ENCODE results near the gene HOXB7. TPM values are rescaled to one million over a fixed set of nuclear protein-coding genes. Genes with fewer than 3 reads are reported as not detected.

HOXB7 gene
- total and polyA plus RNA-seq, 2 experiments from 2014 or later, result not detected

DNA sequence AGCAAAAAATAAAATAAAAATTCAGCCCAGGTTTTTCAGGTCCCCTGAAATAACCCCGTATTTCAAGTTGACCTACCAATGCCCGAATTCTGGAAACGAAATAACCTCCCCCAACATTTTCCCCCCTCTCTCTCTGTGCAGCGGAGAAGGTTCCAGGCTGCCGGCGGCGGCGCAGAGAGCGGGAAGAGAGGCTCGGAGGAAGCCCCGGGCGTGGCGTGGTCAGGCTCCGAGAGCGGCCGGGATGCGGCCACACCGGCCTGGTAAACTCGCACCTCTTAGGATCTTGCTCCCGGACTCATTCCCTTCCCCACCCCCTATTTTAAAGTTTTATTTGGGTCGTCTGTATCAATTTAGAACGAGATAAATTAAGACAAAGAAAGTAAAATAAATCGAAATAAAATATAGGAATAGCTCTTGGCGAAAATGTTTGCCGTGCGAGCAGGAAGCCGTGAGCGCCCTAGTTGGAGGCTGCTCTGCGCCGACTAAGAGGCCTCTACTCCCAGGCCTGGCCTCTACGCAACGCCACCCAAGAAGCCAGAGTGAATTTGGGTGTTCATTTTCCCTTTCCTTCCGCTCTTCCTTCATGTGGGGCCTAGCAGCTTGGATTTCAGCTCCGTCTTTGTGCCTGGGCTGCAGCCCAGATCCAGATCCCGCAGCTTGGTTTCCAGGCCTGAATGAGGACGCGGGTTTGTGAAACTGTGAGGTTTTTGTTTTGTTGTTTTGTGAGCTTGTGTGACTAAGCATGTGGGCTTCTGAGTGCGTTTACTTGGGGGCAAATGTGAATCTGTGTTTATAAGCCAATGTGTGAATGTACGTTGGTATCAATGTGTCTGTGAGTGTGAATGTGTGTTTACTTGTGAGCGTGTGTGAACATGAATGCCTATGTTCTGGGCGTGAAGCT, 4.6 kb downstream of the HOXB7 start:
- no peak for TF ChIP-seq POLR2AphosphoS5 (IDR thresholded peaks at IDR 0.05; ENCODE audit: low read depth)
- peak; percentile 97 for TF ChIP-seq EZH2 (IDR thresholded peaks at IDR 0.05; ENCODE audit: low read depth, unreplicated experiment)
- TF ChIP-seq, protein P1, sequence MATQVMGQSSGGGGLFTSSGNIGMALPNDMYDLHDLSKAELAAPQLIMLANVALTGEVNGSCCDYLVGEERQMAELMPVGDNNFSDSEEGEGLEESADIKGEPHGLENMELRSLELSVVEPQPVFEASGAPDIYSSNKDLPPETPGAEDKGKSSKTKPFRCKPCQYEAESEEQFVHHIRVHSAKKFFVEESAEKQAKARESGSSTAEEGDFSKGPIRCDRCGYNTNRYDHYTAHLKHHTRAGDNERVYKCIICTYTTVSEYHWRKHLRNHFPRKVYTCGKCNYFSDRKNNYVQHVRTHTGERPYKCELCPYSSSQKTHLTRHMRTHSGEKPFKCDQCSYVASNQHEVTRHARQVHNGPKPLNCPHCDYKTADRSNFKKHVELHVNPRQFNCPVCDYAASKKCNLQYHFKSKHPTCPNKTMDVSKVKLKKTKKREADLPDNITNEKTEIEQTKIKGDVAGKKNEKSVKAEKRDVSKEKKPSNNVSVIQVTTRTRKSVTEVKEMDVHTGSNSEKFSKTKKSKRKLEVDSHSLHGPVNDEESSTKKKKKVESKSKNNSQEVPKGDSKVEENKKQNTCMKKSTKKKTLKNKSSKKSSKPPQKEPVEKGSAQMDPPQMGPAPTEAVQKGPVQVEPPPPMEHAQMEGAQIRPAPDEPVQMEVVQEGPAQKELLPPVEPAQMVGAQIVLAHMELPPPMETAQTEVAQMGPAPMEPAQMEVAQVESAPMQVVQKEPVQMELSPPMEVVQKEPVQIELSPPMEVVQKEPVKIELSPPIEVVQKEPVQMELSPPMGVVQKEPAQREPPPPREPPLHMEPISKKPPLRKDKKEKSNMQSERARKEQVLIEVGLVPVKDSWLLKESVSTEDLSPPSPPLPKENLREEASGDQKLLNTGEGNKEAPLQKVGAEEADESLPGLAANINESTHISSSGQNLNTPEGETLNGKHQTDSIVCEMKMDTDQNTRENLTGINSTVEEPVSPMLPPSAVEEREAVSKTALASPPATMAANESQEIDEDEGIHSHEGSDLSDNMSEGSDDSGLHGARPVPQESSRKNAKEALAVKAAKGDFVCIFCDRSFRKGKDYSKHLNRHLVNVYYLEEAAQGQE (IDR thresholded peaks at IDR 0.05; ENCODE audit: unreplicated experiment), result no peak
- TF ChIP-seq NANOG (IDR thresholded peaks at IDR 0.05; ENCODE audit: borderline replicate concordance), result no peak
- TF ChIP-seq JUNB (IDR thresholded peaks at IDR 0.05; ENCODE audit: unreplicated experiment), result no peak
- TF ChIP-seq ZNF331 (CRISPR knock-in tag; IDR thresholded peaks at IDR 0.05; ENCODE audit: low read depth), result no peak
- no peaks in the 10 kb centered on the region for H3K9me2 ChIP-seq (ENCODE audit: insufficient read depth)
- no peak overlapping the region for H2AFZ ChIP-seq
- no peak overlapping the region for H3K4me3 ChIP-seq
- no peaks in the 10 kb centered on the region; the same call in 1 of the 2 replicates for H3K36me3 ChIP-seq (ENCODE audit: insufficient read depth)
- H3F3A ChIP-seq (replicated peaks; ENCODE audit: low read depth), result peaks cover 59% of the 10 kb centered on the region
- peaks cover 47% of the 10 kb centered on the region for H3K4me1 ChIP-seq (ENCODE audit: insufficient read depth)
- DNase-seq (ENCODE audit: low spot score) (no peak), ATAC-seq (no peak)
- no peaks in the 10 kb centered on the region; the same call in 2 of the 3 replicates for H3K36me3 Mint-ChIP-seq (ENCODE audit: low read depth)
- peaks cover 15% of the 10 kb centered on the region for H3K4me1 Mint-ChIP-seq
- H3K27me3 Mint-ChIP-seq (ENCODE audit: insufficient read depth, low read depth, poor library complexity), result peaks cover 100% of the 10 kb centered on the region
- no peaks in the 10 kb centered on the region for H3K79me2 ChIP-seq (replicated peaks; ENCODE audit: insufficient read depth)
- H3K4me2 ChIP-seq, result no peak overlapping the region
- H3K27me3 ChIP-seq (ENCODE audit: insufficient read depth), result peaks cover 100% of the 10 kb centered on the region
- peaks cover 4% of the 10 kb centered on the region; the same call in 2 of the 3 replicates for H3K9me3 Mint-ChIP-seq
- no peak overlapping the region for H3K27ac Mint-ChIP-seq
- no peak overlapping the region for H3K27ac ChIP-seq (ENCODE audit: low read depth)
- peaks cover 72% of the 10 kb centered on the region for H4K20me1 ChIP-seq (replicated peaks; ENCODE audit: insufficient read depth)
- H3K4me3 Mint-ChIP-seq, result no peak overlapping the region

DNA sequence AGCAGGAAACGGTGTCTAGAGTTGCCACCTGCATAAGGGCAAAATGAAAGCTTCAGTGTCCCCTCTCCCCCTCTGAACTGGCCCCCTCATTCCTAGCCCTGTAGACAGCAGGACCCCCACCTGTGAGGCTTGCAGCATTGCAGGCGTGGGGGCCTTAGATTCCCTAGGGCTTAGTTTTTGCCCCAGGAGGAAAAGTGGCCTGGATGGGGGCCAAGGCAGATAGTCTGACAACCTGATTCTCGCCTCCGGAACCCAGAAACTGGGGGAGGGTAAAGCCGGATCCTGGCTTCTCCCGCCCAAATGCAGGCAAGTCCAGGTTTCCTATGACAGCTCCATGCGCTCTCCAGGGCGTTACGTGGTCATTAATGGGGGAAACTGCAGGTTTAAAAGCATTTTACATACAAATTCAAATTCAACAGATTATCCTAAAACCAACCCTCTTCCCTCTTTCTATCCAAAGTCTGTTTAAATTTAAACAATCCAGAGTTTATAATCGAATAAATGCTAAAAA, 5.4 kb downstream of the HOXB7 start:
- Histone ChIP-seq H3K79me2 (replicated peaks; ENCODE audit: insufficient read depth) (no peaks in the 10 kb centered on the region), H3K4me3 (no peak overlapping the region), H3K27me3 (ENCODE audit: insufficient read depth) (peaks cover 100% of the 10 kb centered on the region), H3K4me1 (ENCODE audit: insufficient read depth) (peaks cover 43% of the 10 kb centered on the region), H3K36me3 (ENCODE audit: insufficient read depth) (no peaks in the 10 kb centered on the region; the same call in 1 of the 2 replicates), H3K4me2 (no peak overlapping the region), H2AFZ (no peak overlapping the region), H3F3A (replicated peaks; ENCODE audit: low read depth) (peaks cover 66% of the 10 kb centered on the region), H3K27ac (ENCODE audit: low read depth) (no peak overlapping the region), H3K9me2 (ENCODE audit: insufficient read depth) (no peaks in the 10 kb centered on the region), H4K20me1 (replicated peaks; ENCODE audit: insufficient read depth) (peaks cover 78% of the 10 kb centered on the region)
- H3K9me3 Mint-ChIP-seq, result peaks cover 4% of the 10 kb centered on the region; the same call in 2 of the 3 replicates
- H3K4me1 Mint-ChIP-seq, result peaks cover 11% of the 10 kb centered on the region; the same call in 2 of the 3 replicates
- no peaks in the 10 kb centered on the region for H3K36me3 Mint-ChIP-seq (ENCODE audit: low read depth)
- no peak overlapping the region for H3K4me3 Mint-ChIP-seq
- no peak overlapping the region for H3K27ac Mint-ChIP-seq
- TF ChIP-seq EZH2 (IDR thresholded peaks at IDR 0.05; ENCODE audit: low read depth, unreplicated experiment) (peak; percentile 37), NANOG (IDR thresholded peaks at IDR 0.05; ENCODE audit: borderline replicate concordance) (no peak), STAT1 (IDR thresholded peaks at IDR 0.05; ENCODE audit: unreplicated experiment) (no peak)
- DNase-seq (ENCODE audit: low spot score) (peak; percentile 59), ATAC-seq (no peak)
- peaks cover 100% of the 10 kb centered on the region for H3K27me3 Mint-ChIP-seq (ENCODE audit: insufficient read depth, low read depth, poor library complexity)

Data from GM23338 (cell line).